ENCODE results near the gene GPC1. TPM values are rescaled to one million over a fixed set of nuclear protein-coding genes. Genes with fewer than 3 reads are reported as not detected.

Gene GPC1
- total and polyA plus RNA-seq, 10 donors: 4.1 to 25.0 (median 15.1) TPM

- peaks cover 3 to 99% (median 64%) of the 10 kb centered on the region in 7 donors for H3K27me3 ChIP-seq (replicated peaks in 1 of 7)
- DNase-seq: peak; percentile 74
- peaks cover 4 to 53% (median 31%) of the 10 kb centered on the region in 6 donors for H3K4me1 ChIP-seq
Measured at GRCh38 chr2:240452462-240453256, 17.2 kb downstream of the GPC1 start.

GRCh38 chr2:240453461-240454105 lies 18.1 kb downstream of the GPC1 start:
- peak; percentile 66 for DNase-seq
- H3K27me3 ChIP-seq (replicated peaks in 1 of 7): peaks cover 3 to 96% (median 64%) of the 10 kb centered on the region in 7 donors
- H3K27ac ChIP-seq: no peak overlapping the region
- no peaks in the 10 kb centered on the region for H3K9me3 ChIP-seq
- intact Hi-C loops (cut with DNase I; ENCODE audit: low total_unique reads): no loop called here
- no peak for TF ChIP-seq POLR2AphosphoS5 (IDR thresholded peaks at IDR 0.05)
- no peak for TF ChIP-seq POLR2A (IDR thresholded peaks at IDR 0.05)
- TF ChIP-seq CTCF (IDR thresholded peaks at IDR 0.05 in 8 of 11, conservative IDR thresholded peaks at IDR 0.05 in 3 of 11): no peak
- no peaks in the 10 kb centered on the region for H3K36me3 ChIP-seq
- peaks cover 4 to 47% (median 31%) of the 10 kb centered on the region in 6 donors for H3K4me1 ChIP-seq
- H3K4me3 ChIP-seq: peak overlapping the region in 3 of 8 donors; percentile 20 to 74 (median 51)
- 4 to 18% (median 5%) methylated on average over 20 to 79 of the region's 81 CpGs for WGBS, 5 donors

More at GRCh38 chr2:240452462-240453256, 17.2 kb downstream of the GPC1 start:
- TF ChIP-seq POLR2A (IDR thresholded peaks at IDR 0.05) (no peak), POLR2AphosphoS5 (IDR thresholded peaks at IDR 0.05) (no peak), CTCF (IDR thresholded peaks at IDR 0.05 in 8 of 11, conservative IDR thresholded peaks at IDR 0.05 in 3 of 11) (no peak)
- intact Hi-C loops (cut with DNase I; ENCODE audit: low total_unique reads): no loop called here
- Histone ChIP-seq H3K27ac (no peak overlapping the region), H3K4me3 (peak overlapping the region; percentile 21 to 74 (median 46)), H3K9me3 (no peaks in the 10 kb centered on the region), H3K36me3 (no peaks in the 10 kb centered on the region)
- WGBS, 5 donors: 0 to 2% (median 1%) methylated on average over 55 to 103 of the region's 103 CpGs

- Histone ChIP-seq H3K4me3 (peak overlapping the region in 1 of 8 donors; percentile 74), H3K27me3 (replicated peaks in 1 of 7) (peaks cover 3 to 95% (median 64%) of the 10 kb centered on the region in 7 donors), H3K27ac (no peak overlapping the region), H3K36me3 (no peaks in the 10 kb centered on the region), H3K9me3 (no peaks in the 10 kb centered on the region), H3K4me1 (peaks cover 4 to 47% (median 31%) of the 10 kb centered on the region in 6 donors)
- no peak for TF ChIP-seq POLR2A (IDR thresholded peaks at IDR 0.05)
- no peak for TF ChIP-seq POLR2AphosphoS5 (IDR thresholded peaks at IDR 0.05)
- no peak for TF ChIP-seq CTCF (IDR thresholded peaks at IDR 0.05 in 8 of 11, conservative IDR thresholded peaks at IDR 0.05 in 3 of 11)
- WGBS, 5 donors: 17 to 28% (median 24%) methylated on average over 26 to 35 of the region's 35 CpGs
- intact Hi-C loops (cut with DNase I; ENCODE audit: low total_unique reads): no loop called here
- no peak for DNase-seq
Measured at GRCh38 chr2:240454106-240454901, 18.8 kb downstream of the GPC1 start.
